Activated CD8-positive, alpha-beta memory T cell treated with anti-CD3 and anti-CD28 coated beads for 4 hours (primary cell): ENCODE results near the gene RNPC3.
"Not testable (repeated sequence)": the region's sequence is repeated elsewhere in the genome, so short reads cannot be mapped to it uniquely, and the experiment has no call there.

Experiments
- DNase-seq, 2 donors: peaks; one replicate each; pipeline ENCODE4 v3.0.0-alpha.2; 2020; ENCODE audit warnings: low read depth in 2 of 2

RNPC3 gene

GRCh38 chr1:103560427-103560826, 34.9 kb downstream of the RNPC3 start:
- no peak for DNase-seq

- not testable (repeated sequence) for DNase-seq
Observed at GRCh38 chr1:103561124-103561523, 35.6 kb downstream of the RNPC3 start.

- DNase-seq = no peak
Observed at GRCh38 chr1:103561643-103562395, 36.3 kb downstream of the RNPC3 start.

GRCh38 chr1:103563056-103563455, 37.6 kb downstream of the RNPC3 start:
- no peak for DNase-seq

- DNase-seq = no peak
Observed at GRCh38 chr1:103569493-103569892, 44.0 kb downstream of the RNPC3 start.

- DNase-seq = not testable (repeated sequence)
Observed at GRCh38 chr1:103571289-103571688, 45.8 kb downstream of the RNPC3 start, which contains the start of gene AMY2B. AMY2B (plus strand) TSS chr1:103571589; CDS start chr1:103571603, 14 bp downstream.

GRCh38 chr1:103576065-103576464, 50.6 kb downstream of the RNPC3 start:
- no peak for DNase-seq

- not testable (repeated sequence) for DNase-seq
Observed at GRCh38 chr1:103576784-103577183, 51.3 kb downstream of the RNPC3 start.

GRCh38 chr1:103582464-103582863, 57.0 kb downstream of the RNPC3 start:
- DNase-seq = no peak

GRCh38 chr1:103583887-103584286, 58.4 kb downstream of the RNPC3 start:
- DNase-seq = no peak

GRCh38 chr1:103584537-103584936, 59.0 kb downstream of the RNPC3 start:
- DNase-seq = no peak

GRCh38 chr1:103602740-103603139, 77.2 kb downstream of the RNPC3 start:
- DNase-seq = not testable (repeated sequence)
